ENCODE results near the gene TMEM141.

DNA sequence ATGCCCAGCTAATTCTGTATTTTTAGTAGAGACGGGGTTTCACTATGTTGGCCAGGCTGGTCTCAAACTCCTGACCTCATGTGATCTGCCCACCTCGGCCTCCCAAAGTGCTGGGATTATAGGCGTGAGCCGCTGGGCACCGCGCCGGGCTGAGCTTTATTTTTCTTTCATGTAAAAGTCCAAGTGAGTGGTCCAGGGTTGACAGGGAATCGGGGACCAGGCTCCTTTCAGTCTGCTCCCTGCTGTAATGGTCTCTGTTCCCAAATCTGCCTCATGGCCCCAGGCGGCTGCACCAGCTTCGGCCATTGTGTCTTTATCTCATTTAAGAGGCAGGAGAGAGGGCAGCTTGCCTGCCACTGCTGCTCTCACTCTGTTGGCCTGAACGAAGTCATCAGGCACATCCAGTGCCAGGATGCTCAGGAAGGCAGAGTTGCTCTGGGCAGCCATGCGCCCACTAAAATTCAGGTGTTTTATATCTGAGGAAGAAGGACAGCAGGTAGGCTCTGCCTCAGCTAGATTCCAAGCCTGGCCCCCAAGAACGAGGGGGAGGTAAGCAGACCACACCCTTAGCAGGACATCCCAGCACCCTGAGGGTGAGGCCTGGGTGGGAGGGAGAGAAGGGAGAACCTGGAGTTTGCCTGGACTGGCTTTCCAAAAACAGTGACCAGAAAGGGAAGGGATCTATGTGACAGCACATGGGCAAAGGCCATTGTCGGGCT lies 3.3 kb downstream of the TMEM141 start:
- TF ChIP-seq, protein P1, sequence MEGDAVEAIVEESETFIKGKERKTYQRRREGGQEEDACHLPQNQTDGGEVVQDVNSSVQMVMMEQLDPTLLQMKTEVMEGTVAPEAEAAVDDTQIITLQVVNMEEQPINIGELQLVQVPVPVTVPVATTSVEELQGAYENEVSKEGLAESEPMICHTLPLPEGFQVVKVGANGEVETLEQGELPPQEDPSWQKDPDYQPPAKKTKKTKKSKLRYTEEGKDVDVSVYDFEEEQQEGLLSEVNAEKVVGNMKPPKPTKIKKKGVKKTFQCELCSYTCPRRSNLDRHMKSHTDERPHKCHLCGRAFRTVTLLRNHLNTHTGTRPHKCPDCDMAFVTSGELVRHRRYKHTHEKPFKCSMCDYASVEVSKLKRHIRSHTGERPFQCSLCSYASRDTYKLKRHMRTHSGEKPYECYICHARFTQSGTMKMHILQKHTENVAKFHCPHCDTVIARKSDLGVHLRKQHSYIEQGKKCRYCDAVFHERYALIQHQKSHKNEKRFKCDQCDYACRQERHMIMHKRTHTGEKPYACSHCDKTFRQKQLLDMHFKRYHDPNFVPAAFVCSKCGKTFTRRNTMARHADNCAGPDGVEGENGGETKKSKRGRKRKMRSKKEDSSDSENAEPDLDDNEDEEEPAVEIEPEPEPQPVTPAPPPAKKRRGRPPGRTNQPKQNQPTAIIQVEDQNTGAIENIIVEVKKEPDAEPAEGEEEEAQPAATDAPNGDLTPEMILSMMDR (IDR thresholded peaks at IDR 0.05) = no peak
- no peak for TF ChIP-seq POLR2A (IDR thresholded peaks at IDR 0.05)
